K562 (cell line): ENCODE data around the gene GRIK1. TPM values are rescaled to one million over a fixed set of nuclear protein-coding genes. Genes with fewer than 3 reads are reported as not detected.

Source experiments
- ATAC-seq: fragments of 200-7000 bp; cut with Tn5 transposase; 3 replicates; pipeline ENCODE4 v1.9.1; 2020; ENCODE audit warnings: moderate library complexity
- BruUV-seq: library from RNA; stranded (reverse); fragments of 400-500 nt; replicated peaks from 2 replicates; lab custom pipeline; 2021; lab: Mats Ljungman, UMichigan
- CTCF ChIA-PET: fragments of 300-600 bp; formaldehyde crosslinking; extraction: SDS; loops from one replicate; lab custom pipeline; 2021; ENCODE audit warnings: low intra/inter-chr PET ratio; lab: Yijun Ruan, JAX
- POLR2A ChIA-PET: fragments of 300-600, 350-650 bp; sonication (Branson Sonifier 250); formaldehyde crosslinking; extraction: SDS; loops from one replicate; lab custom pipeline; 2021; ENCODE audit warnings: antibody characterized with exemption, inconsistent platforms; lab: Yijun Ruan, JAX
- DNase-seq, 4 experiments: peaks; one replicate each; pipeline versions ENCODE4 v3.0.0 to v3.0.0-alpha.2; 2011 to 2018; ENCODE audit warnings: low spot score in 3 of 4, mixed read lengths in 3 of 4; ENCODE audit errors: extremely low read depth in 1 of 4
- FAIRE-seq: peaks from 2 replicates; lab custom pipeline; 2011; peaks lifted over from hg19 to GRCh38; lab: Jason Lieb, UNC
- H2AFZ ChIP-seq: 2 replicates; pipeline ENCODE4 v1.6.0; 2011; ENCODE audit warnings: low read depth, low read length, control low read depth, inconsistent platforms
- H3K27ac ChIP-seq: fragments of 200-600 bp; 3 replicates; pipeline ENCODE4 v1.8.0; 2011; ENCODE audit warnings: low read depth, mild to moderate bottlenecking, control low read depth, inconsistent platforms, low read length, moderate library complexity, mixed read lengths; ENCODE audit errors: extremely low read depth
- H3K27me3 ChIP-seq, 2 experiments: fragments of 300-600 bp in 1 of 2; 2 replicates in 1 of 2; 3 replicates in 1 of 2; pipeline versions ENCODE4 v1.6.0 to v1.8.0; 2011; ENCODE audit warnings: inconsistent platforms in 2 of 2, low read length in 2 of 2, mild to moderate bottlenecking in 1 of 2, mixed read lengths in 1 of 2, moderate library complexity in 1 of 2; ENCODE audit not compliant: control insufficient read depth in 2 of 2, insufficient read depth in 2 of 2
- H3K36me3 ChIP-seq: fragments of 300-600 bp; 3 replicates; pipeline ENCODE4 v1.8.0; 2011; ENCODE audit warnings: mild to moderate bottlenecking, low read length, inconsistent platforms; ENCODE audit not compliant: control insufficient read depth, insufficient read depth
- H3K4me1 ChIP-seq, 2 experiments: fragments of 200-600 bp in 1 of 2; replicated peaks in 1 of 2; 2 replicates in 1 of 2; 3 replicates in 1 of 2; pipeline versions ENCODE4 v1.5.1 to v1.8.0; 2011; ENCODE audit warnings: inconsistent platforms in 2 of 2, low read length in 2 of 2, mild to moderate bottlenecking in 1 of 2, mixed read lengths in 1 of 2, moderate library complexity in 1 of 2; ENCODE audit not compliant: control insufficient read depth in 2 of 2, insufficient read depth in 2 of 2
- H3K4me2 ChIP-seq: 2 replicates; pipeline ENCODE4 v1.6.1; 2011; ENCODE audit warnings: low read length, control low read depth, inconsistent platforms, mixed read lengths; ENCODE audit not compliant: insufficient read depth
- H3K4me3 ChIP-seq: fragments of 200-600 bp; sonication (generic), shearing (Covaris generic); 2 replicates; pipeline ENCODE4 v1.5.1; 2016; ENCODE audit warnings: control low read depth, inconsistent platforms
- H3K79me2 ChIP-seq: fragments of 200-600 bp; 3 replicates; pipeline ENCODE4 v1.8.0; 2011; ENCODE audit warnings: low read length, inconsistent platforms; ENCODE audit not compliant: control insufficient read depth, insufficient read depth
- H3K9ac ChIP-seq, 2 experiments: 2 replicates each; pipeline versions ENCODE4 v1.6.0 to v1.6.1; 2011; ENCODE audit warnings: low read depth in 2 of 2, low read length in 2 of 2, control low read depth in 1 of 2, inconsistent platforms in 1 of 2, mild to moderate bottlenecking in 1 of 2, mixed read lengths in 1 of 2; ENCODE audit not compliant: insufficient read depth in 1 of 2
- H3K9me1 ChIP-seq: one replicate; pipeline ENCODE4 v1.6.0; 2011; ENCODE audit warnings: inconsistent platforms, mild to moderate bottlenecking, low read length, moderate library complexity; ENCODE audit not compliant: control insufficient read depth, insufficient read depth
- H3K9me3 ChIP-seq: replicated peaks from 2 replicates; pipeline ENCODE4 v1.5.1; 2011; ENCODE audit warnings: low read depth, low read length, inconsistent platforms; ENCODE audit not compliant: control insufficient read depth, insufficient read depth
- H4K20me1 ChIP-seq: replicated peaks from 2 replicates; pipeline ENCODE4 v1.6.1; 2011; ENCODE audit warnings: low read length, inconsistent platforms, mixed read lengths; ENCODE audit not compliant: control insufficient read depth, insufficient read depth
- FOXA1 ChIP-seq: fragments of 450-650 bp; IDR thresholded peaks from 2 replicates; pipeline ENCODE4 v1.6.1; 2016; ENCODE audit warnings: mild to moderate bottlenecking, borderline replicate concordance
- HLTF ChIP-seq: fragments of 450-650 bp; IDR thresholded peaks from 2 replicates; pipeline ENCODE4 v1.6.1; 2016
- MAFF ChIP-seq: IDR thresholded peaks from 2 replicates; pipeline ENCODE4 v1.6.1; 2012; ENCODE audit warnings: low read length, improper control_type of control experiment
- MECOM ChIP-seq: fragments of 250-450 bp; sonication (Bioruptor Pico); IDR thresholded peaks from 2 replicates; pipeline ENCODE4 v1.8.0; 2022; ENCODE audit warnings: inconsistent platforms
- NELFE ChIP-seq: IDR thresholded peaks from 2 replicates; pipeline ENCODE4 v1.6.1; 2011; ENCODE audit warnings: mild to moderate bottlenecking; ENCODE audit not compliant: insufficient read depth, insufficient read length
- POLR2B ChIP-seq: fragments of 450-650 bp; IDR thresholded peaks from 2 replicates; pipeline ENCODE4 v1.6.1; 2018; ENCODE audit warnings: low read depth; ENCODE audit not compliant: partially characterized antibody
- ZBTB1 ChIP-seq: sonication (generic); formaldehyde crosslinking; IDR thresholded peaks from 2 replicates; pipeline ENCODE4 v1.8.1; 2023; ENCODE audit warnings: missing genetic modification reagents, low read depth, mild to moderate bottlenecking, borderline replicate concordance
- ZNF165 ChIP-seq: fragments of 250-450 bp; sonication (Bioruptor Pico); IDR thresholded peaks from 2 replicates; pipeline ENCODE4 v1.4.0; 2020; ENCODE audit warnings: borderline replicate concordance
- ZNF354B ChIP-seq: fragments of 250-450 bp; sonication (Bioruptor Pico); IDR thresholded peaks from 2 replicates; pipeline ENCODE4 v1.4.0; 2020
- WGBS: fragments of 100-300 bp; shearing (Covaris generic); methylation state at CpG from one replicate; pipeline ENCODE4 v1.1.6; 2016; ENCODE audit warnings: low coverage, mixed read lengths; ENCODE audit not compliant: insufficient coverage; ENCODE audit errors: missing lambda C conversion rate; 5-methylcytosine and 5-hydroxymethylcytosine counted together
- in situ Hi-C: fragments of 300-500 bp; cut with MboI; formaldehyde crosslinking; loops from 4 replicates; pipeline ENCODE4 v1.15.0; 2018; ENCODE audit warnings: inconsistent platforms, mixed read lengths
- intact Hi-C: fragments of 100-400 bp; cut with micrococcal nuclease; formaldehyde crosslinking; loops from 2 replicates; pipeline ENCODE4 v1.14.2; 2022
- polyA plus RNA-seq, 8 experiments: library from polyadenylated mRNA; depleted of rRNA in 4 of 8; stranded (reverse) in 5 of 8; unstranded in 3 of 8; fragments of >200 nt; fragmentation: Nextera tagmentation in 2 of 8; fragmentation: Illumina TruSeq in 1 of 8; extraction: Ambion mirVana in 2 of 8; extraction: Trizol in 1 of 8; gene quantifications; 2 replicates each; pipeline versions ENCODE4 v1.2.1 to v1.2.3, GENCODE V29; 2011 to 2014; ENCODE audit warnings: inconsistent platforms in 1 of 8, missing spikeins in 1 of 8
- total RNA-seq, 7 experiments: library from RNA; depleted of rRNA in 6 of 7; stranded (reverse); fragments of >200 nt in 6 of 7; fragmentation: Illumina TruSeq in 2 of 7; extraction: Trizol in 2 of 7; gene quantifications; 2 replicates each; pipeline versions ENCODE4 v1.2.1 to v1.2.3, GENCODE V29; 2011 to 2021; ENCODE audit warnings: low replicate concordance in 1 of 7
- TF ChIP-seq, protein P1 (sequence below): IDR thresholded peaks from 2 replicates; pipeline ENCODE4 v1.6.1; 2011; ENCODE audit not compliant: insufficient read length; ENCODE audit errors: extremely low read depth

GRIK1 gene
- total and polyA plus RNA-seq, 9 of the 15 experiments (the other 6 are each of a cell fraction or from before 2014, with no cell fraction given), result 0.17 to 2.8 (median 0.53) TPM

- peaks cover 3% of the 10 kb centered on the region in 2 experiments; a peak in 2 of 5 replicates for H3K4me1 ChIP-seq
- 92% methylated on average over 1 of the region's 1 CpG for WGBS
- no peak overlapping the region for H2AFZ ChIP-seq
- TF ChIP-seq ZNF354B (CRISPR knock-in tag) (no peak), NELFE (no peak), POLR2B (no peak), MAFF (no peak), ZNF165 (CRISPR knock-in tag) (no peak), MECOM (no peak), FOXA1 (no peak), HLTF (no peak), ZBTB1 (CRISPR knock-in tag) (no peak)
- TF ChIP-seq, protein P1, sequence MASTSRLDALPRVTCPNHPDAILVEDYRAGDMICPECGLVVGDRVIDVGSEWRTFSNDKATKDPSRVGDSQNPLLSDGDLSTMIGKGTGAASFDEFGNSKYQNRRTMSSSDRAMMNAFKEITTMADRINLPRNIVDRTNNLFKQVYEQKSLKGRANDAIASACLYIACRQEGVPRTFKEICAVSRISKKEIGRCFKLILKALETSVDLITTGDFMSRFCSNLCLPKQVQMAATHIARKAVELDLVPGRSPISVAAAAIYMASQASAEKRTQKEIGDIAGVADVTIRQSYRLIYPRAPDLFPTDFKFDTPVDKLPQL, result no peak
- BruUV-seq, result no TSS peak
- H3K9me3 ChIP-seq, result peaks cover 4% of the 10 kb centered on the region; the same call in 1 of the 2 replicates
- H3K4me3 ChIP-seq, result no peak overlapping the region
- H3K9ac ChIP-seq, result no peak overlapping the region
- DNase-seq, result no peak
- in situ Hi-C loops, result no loop called here
- H3K36me3 ChIP-seq, result no peaks in the 10 kb centered on the region; the same call in 2 of the 3 replicates
- no peak for FAIRE-seq
- H3K4me2 ChIP-seq, result no peak overlapping the region
- no peaks in the 10 kb centered on the region for H3K27me3 ChIP-seq
- ChIA-PET CTCF (no interaction called here), POLR2A (no interaction called here)
- no peak for ATAC-seq
- no peak overlapping the region for H3K27ac ChIP-seq
- H4K20me1 ChIP-seq, result no peaks in the 10 kb centered on the region
- H3K79me2 ChIP-seq, result no peaks in the 10 kb centered on the region
- H3K9me1 ChIP-seq, result no peaks in the 10 kb centered on the region
- intact Hi-C loops, result no loop called here
Observed at GRCh38 chr21:29501451-29501850, 438.3 kb downstream of the GRIK1 start.
